HG03565 (cell line): ENCODE data around the gene HMG20B.
"Not testable (repeated sequence)": the region's sequence is repeated elsewhere in the genome, so short reads cannot be mapped to it uniquely, and the experiment has no call there.

Experiments used
- ATAC-seq: cut with Tn5 transposase; IDR thresholded peaks from one replicate; pipeline ENCODE4 v1.9.1; 2021; ENCODE audit warnings: mild to moderate bottlenecking, moderate library complexity; ENCODE audit not compliant: unreplicated experiment

HMG20B gene

DNA sequence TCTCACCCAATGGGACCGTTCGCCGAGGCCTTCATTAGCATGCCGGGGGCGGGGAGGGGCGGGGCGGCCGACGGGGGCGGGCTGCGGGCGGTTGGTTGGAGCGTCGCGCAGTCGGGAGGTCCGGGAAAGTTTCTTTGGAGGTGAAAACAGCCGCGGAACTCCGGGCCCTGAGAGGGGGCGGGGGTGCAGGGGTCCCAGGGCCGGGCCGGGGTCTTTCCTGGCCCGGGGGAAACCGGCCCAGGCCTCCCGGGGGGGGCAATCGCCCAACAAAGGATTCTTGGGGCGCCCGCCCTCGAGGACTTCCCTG, at the start of gene HMG20B:
HMG20B (plus strand) TSS at position 90 of the 307 bp plus-strand sequence. CDS start 366 bp downstream, outside the sequence.
- ATAC-seq, result no peak

DNA sequence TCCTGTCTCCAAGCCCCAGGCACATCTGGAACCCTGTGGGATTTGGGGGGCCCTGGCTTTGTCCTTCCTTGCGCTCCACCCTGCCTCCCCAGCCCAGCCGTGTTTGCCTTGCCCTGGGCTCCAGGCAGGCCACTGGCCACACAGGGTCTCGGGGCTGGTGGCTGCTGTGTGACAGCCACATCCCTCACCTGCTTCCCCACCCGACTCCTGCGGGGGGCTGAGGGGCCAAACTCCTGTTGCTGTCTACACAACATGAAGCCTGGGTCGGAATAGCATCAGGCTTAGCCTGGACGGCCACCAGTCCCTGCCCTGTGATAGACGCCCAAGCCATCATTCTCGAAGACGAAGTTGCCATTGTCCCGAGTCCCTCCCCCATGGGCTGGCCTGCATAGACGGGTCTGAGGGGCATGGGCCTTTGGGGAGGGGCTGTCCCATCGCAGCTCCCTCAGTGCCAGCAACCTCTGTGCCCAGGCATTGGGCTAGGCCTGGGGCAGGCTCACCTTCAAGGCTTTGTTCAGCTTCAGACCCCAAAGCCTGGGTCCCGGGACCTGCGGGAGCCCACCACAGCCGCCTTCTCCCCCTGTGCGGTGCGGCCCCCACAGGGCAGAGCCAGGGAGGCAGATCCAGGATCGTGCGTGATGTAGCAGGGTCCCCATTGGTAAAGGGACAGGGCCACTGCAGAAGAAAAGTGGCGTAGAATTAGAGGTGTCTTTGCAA, 49.2 kb upstream of the HMG20B start:
- no peak for ATAC-seq

DNA sequence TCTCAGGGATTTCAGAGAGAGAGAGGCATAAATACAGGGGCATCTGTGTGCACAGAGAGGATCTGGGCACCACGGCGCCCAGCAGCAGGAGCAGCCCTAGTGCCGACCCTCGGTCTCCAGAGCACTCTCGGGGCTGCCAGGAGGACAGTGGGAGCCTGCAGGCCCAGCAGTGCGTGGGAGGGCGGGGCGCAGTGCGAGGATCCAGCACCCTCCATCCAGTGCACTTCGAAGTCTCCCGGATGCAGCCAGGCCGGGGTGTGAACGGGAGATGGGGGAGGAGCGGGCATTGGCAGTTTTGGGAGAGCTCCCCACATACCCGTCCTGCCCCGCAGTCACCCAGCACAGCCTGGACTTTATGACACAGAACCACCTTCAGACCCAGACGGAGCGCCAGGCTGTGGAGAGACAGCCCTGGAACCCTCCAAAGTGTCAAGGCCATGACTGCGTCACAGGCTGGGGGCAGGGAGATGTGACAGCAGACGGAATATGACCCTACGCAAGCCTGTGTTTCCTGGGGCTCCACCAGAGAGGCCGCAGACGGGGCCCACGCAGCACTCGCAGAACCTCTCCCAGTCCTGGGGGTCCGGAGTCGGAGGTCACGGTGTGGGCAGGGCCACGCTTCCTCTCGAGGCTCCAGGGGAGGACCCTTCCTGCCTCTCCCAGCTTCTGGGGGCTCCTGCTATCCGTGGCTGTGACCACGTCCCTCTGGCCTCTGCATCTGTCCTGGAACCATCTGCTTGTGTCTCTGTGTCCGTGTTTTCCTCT, 48.5 kb upstream of the HMG20B start:
- ATAC-seq, result no peak

DNA sequence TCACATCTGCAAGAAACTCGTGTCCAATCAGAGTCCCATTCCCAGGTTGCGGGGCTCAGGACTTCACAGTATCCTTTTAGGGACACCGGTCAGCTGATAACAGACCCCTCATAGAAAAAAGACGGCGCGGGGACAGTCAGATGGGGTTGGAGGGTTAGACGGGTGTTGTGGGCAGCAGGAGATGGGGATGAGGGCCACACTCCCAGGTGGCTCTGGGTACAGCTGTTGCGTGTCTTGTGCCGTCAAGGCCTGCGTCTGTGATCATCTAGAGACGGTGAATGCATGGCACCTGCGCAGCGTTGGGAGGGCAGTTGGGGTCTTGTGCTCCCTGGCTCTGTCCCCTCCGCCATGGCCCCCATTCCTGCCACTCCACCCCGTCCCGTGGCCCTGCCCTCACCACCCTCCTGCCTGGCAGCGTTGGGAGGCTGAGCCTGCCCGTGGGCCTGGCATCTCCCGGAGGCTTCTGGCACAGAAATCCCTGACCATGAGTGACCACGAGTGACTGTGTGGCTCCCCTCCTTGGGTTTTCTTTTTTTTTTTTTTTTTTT, 47.8 kb upstream of the HMG20B start:
- no peak for ATAC-seq

DNA sequence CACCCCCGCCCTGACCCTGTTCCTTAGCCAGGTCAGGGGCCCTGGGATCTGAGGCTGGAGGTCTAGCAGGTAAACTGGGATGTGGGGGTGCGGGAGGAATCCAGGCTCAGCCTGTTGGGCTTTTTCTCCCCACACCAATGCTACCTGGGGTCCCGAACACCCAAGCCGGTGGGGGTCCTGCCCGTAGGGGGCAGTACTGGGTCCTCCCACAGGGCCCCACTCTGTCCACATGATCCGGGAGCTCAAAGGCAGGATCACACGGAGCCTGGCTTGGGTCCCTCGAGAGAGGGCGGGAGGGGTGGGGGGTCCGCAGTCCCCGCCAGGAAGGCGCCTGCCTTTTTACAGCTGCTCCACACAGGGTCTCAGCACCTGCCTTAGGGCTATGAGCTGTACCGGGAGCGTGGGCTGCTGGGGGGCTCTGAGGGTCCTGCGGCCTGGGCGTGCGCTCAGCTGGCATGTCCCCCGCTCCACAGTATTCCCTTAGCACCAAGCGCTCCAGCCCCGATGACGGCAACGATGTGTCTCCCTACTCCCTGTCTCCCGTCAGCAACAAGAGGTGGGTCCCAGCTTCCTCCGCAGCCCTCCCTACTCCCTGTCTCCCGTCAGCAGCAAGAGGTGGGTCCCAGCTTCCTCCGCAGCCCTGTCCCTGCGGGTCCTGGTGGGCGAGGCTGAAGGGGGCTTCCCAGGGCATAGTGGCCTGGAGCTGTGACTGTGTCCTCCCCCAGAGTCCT, 46.1 kb upstream of the HMG20B start:
- no peak for ATAC-seq

DNA sequence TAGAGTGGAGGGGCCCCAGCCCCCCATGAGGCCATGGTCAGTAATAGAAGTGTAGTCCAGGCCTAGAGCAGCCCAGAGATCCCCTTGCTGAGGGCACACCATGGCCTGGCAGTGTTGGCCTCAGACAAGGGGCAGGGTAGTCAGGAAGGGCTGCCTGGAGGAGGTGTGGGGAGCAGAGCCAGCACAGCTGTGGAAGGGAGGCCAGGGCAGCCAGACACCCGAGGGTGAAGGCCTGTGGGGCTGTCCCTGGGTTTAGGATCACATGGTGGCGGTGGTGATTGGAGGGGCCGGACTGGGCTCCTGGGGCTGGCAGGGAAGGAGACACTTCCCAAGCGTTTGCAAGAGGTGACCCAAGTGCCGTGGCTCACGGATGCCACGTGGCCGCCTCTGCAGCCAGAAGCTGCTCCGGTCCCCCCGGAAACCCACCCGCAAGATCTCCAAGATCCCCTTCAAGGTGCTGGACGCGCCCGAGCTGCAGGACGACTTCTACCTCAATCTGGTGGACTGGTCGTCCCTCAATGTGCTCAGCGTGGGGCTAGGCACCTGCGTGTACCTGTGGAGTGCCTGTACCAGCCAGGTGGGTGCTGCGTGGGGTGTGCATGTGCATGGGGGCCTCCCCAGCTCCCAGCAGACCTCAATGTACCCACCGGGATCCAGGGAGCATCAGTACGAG, 45.4 kb upstream of the HMG20B start:
- no peak for ATAC-seq

DNA sequence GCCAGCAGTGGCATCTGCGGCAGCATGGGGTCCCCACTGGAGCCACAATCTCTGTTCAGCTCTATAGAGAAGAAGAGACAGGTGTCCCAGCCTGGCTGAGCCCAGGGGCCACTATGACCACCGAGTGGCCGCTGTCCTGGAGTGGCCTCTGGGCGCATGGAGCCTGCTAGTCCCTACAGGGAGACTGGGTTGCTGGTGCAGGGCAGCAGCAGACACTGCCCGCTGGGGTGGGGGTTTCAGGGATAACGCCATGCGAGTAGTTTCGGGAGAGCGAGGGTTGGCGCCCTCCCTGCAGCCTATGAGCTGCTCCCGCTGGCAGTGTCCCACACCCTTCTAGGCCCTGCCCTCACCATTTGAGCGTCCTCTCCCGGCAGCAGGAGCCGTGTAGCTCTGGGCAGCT, 44.7 kb upstream of the HMG20B start:
- ATAC-seq, result no peak

DNA sequence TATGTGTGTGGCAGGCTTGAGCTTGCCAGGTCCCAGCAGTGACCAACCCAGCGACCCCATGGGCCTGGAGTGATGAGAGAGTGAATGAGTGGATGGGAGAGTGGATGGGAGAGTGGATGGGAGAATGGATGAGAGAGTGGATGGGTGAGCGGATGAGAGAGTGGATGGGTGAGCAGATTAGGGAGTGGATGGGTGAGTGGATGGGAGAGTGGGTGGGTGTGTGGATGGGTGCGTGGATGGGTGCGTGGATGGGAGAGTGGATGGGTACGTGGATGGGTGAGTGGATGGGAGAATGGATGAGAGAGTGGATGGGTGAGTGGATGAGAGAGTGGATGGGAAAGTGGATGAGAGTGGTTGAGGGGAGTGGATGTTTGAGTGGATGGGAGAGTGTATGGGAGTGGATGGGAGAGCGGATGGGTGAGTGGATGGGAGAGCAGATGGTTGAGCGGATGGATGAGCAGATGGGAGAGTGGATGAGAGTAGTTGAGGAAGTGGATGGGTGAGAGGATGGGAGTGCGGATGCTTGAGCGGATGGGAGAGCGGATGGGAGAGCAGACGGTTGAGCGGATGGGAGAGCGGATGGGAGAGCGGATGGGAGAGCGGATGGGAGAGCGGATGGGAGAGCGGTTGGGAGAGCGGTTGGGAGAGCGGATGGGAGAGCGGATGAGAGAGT, 44.1 kb upstream of the HMG20B start:
- ATAC-seq, result no peak

DNA sequence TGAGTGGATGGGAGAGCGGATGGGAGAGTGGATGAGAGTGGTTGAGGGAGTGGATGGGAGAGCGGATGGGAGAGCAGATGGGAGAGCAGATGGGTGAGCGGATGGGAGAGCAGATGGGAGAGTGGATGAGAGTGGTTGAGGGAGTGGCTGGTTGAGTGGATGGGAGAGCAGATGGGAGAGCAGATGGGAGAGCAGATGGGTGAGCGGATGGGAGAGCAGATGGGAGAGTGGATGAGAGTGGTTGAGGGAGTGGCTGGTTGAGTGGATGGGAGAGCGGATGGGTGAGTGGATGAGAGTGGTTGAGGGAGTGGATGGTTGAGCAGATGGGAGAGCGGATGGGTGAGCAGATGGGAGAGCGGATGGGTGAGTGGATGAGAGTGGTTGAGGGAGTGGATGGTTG, 43.4 kb upstream of the HMG20B start:
- ATAC-seq, result not testable (repeated sequence)

DNA sequence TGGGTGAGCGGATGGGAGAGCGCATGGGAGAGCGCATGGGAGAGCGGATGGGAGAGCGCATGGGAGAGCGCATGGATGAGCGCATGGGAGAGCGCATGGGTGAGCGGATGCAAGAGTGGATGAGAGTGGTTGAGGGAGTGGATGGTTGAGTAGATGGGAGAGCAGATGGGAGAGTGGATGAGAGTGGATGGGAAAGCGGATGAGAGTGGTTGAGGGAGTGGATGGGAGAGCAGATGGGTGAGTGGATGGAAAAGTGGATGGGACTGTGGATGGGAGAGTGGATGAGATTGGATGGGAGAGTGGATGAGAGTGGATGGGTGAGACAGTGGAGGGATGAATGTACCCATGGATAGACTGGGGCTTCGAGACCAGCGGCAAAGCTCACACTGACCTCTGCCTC, 42.4 kb upstream of the HMG20B start:
- ATAC-seq, result no peak

DNA sequence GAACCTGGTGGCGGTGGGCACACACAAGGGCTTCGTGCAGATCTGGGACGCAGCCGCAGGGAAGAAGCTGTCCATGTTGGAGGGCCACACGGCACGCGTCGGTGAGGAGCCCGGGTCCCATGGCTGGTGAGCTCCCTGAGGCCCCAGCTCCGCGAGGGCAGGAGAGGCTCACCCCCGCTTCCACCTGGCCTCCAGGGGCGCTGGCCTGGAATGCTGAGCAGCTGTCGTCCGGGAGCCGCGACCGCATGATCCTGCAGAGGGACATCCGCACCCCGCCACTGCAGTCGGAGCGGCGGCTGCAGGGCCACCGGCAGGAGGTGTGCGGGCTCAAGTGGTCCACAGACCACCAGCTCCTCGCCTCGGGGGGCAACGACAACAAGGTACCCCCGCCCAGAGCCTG, 41.0 kb upstream of the HMG20B start:
- no peak for ATAC-seq

DNA sequence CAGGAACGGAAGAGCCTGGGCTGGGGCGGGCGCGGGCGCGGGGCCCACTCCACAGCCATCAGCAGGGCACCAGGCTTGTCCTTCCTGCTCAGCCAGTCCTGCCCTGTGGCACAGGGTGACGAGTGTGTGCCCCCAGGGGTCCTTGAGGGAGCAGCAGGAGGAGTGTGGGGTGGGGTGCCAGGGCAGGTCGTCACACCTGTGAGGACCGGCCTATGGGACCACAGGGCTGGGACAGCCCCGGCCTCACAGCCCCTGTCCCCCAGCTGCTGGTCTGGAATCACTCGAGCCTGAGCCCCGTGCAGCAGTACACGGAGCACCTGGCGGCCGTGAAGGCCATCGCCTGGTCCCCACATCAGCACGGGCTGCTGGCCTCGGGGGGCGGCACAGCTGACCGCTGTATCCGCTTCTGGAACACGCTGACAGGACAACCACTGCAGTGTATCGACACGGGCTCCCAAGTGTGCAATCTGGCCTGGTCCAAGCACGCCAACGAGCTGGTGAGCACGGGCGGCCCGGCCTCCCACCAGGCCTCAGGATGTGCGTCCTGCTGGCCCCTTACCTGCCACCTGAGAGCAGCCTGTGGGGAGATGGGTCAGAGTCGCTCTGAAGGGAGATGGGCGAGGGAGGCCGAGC, 40.5 kb upstream of the HMG20B start:
- no peak for ATAC-seq

DNA sequence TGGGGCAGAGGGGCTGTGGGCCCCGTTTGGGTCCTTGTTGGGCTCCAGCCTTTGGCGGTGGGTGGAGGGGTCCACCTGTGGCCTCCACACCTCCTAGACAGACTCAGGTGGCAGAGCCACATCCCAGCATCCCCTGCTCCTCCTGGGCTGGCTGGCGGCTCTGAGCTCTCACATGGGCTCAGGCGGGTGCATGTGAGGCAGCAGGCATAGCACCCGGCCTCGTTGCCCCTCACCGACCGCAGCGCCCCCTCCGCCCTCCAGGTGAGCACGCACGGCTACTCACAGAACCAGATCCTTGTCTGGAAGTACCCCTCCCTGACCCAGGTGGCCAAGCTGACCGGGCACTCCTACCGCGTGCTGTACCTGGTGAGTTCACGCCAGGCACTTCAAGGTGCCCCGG, 39.7 kb upstream of the HMG20B start:
- no peak for ATAC-seq

DNA sequence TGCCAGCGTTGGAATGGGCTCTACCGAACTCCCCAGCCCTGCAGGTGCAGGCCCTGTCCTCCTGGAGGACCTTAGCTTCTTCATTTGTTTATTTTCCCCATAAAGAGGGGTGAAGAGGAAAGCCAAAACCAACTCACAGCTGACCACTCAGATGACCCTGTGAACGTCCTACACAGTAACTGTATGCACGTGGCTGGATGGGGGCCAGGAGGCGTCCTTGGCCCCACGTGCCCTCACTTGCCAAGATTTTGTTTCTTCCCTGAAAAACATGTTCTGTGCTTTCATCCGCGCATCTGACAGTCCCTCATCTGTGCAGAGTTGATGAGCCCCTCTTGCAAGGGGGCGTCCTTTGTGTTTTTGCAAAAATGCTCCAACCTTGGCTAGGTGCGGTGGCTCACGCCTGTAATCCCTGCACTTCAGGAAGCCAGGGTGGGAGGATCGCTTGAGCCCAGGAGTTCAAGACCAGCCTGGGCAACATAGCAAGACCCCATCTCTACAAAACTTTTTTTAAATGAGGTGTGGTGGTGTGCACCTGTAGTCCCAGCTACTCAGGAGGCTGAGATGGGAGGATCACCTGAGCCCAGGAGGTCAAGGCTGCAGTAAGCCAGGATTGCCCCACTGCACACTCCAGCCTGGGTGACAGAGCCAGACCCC, 39.1 kb upstream of the HMG20B start:
- ATAC-seq, result no peak

DNA sequence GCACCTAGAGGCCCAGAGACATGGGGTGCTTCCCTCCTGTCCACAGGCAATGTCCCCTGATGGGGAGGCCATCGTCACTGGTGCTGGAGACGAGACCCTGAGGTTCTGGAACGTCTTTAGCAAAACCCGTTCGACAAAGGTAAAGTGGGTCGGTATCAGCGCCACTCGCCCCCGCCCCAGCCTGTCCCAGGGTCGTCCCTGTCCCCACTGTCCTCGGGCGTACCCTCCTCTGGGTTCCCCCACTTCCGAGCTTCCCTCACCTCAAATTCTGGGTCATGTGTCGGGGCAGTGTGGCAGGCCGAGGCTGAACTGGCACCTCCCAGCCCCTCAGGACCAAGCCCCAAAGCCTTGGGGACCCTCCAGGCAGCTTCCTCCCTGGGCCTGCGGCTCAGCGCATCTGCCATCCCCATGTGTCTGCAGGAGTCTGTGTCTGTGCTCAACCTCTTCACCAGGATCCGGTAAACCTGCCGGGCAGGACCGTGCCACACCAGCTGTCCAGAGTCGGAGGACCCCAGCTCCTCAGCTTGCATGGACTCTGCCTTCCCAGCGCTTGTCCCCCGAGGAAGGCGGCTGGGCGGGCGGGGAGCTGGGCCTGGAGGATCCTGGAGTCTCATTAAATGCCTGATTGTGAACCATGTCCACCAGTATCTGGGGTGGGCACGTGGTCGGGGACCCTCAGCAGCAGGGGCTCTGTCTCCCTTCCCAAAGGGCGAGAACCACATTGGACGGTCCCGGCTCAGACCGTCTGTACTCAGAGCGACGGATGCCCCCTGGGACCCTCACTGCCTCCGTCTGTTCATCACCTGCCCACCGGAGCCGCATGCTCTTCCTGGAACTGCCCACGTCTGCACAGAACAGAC, 38.1 kb upstream of the HMG20B start:
- no peak for ATAC-seq

DNA sequence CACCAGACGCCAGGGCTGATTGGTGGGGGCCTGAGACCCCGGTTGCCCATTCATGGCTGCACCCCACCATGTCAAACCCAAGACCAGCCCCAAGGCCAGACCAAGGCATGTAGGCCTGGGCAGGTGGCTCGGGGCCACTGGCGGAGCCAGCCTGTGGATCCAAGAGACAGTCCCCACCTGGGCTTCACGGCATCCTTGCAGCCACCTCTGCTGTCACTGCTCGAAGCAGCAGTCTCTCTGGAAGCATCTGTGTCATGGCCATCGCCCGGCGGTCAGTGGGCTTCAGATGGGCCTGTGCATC, 37.6 kb upstream of the HMG20B start:
- ATAC-seq, result no peak

DNA sequence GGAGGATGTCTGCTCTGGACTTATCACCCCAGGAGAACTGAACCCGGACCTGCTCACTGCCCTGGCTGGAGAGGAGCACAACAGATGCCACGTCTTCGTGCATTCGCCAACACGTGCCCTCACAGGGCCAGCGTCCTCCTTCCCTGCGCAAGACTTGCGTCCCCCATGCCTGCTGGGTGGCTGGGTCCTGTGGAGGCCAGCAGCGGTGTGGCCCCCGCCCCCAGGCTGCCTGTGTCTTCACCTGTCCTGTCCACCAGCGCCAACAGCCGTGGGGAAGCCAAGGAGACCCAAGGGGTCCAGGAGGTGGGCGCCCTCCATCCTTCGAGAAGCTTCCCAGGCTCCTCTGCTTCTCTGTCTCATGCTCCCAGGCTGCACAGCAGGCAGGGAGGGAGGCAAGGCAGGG, 37.2 kb upstream of the HMG20B start:
- no peak for ATAC-seq

DNA sequence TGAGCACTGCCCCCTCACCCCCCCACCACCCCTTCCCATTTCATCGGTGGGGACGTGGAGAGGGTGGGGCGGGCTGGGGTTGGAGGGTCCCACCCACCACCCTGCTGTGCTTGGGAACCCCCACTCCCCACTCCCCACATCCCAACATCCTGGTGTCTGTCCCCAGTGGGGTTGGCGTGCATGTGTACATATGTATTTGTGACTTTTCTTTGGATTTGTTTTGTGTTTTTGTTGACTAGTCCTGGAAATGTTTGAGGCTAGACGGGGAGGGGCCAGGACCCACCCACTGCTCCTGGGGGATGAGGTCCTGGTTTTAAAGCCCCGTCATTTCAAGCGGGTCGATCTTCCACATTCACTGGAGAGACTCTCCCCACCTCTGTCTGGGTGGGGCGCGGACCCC, 36.8 kb upstream of the HMG20B start:
- no peak for ATAC-seq
